K562 (cell line): ENCODE results near the gene TLR3. TPM values are rescaled to one million over a fixed set of nuclear protein-coding genes. Genes with fewer than 3 reads are reported as not detected.

Experiments used
- ATAC-seq: fragments of 200-7000 bp; cut with Tn5 transposase; 3 replicates; pipeline ENCODE4 v1.9.1; 2020; ENCODE audit warnings: moderate library complexity
- BruUV-seq: library from RNA; stranded (reverse); fragments of 400-500 nt; replicated peaks from 2 replicates; lab custom pipeline; 2021; lab: Mats Ljungman, UMichigan
- CTCF ChIA-PET: fragments of 300-600 bp; formaldehyde crosslinking; extraction: SDS; loops from one replicate; lab custom pipeline; 2021; ENCODE audit warnings: low intra/inter-chr PET ratio; lab: Yijun Ruan, JAX
- POLR2A ChIA-PET: fragments of 300-600, 350-650 bp; sonication (Branson Sonifier 250); formaldehyde crosslinking; extraction: SDS; loops from one replicate; lab custom pipeline; 2021; ENCODE audit warnings: antibody characterized with exemption, inconsistent platforms; lab: Yijun Ruan, JAX
- DNase-seq, 4 experiments: peaks; one replicate each; pipeline versions ENCODE4 v3.0.0 to v3.0.0-alpha.2; 2011 to 2018; ENCODE audit warnings: low spot score in 3 of 4, mixed read lengths in 3 of 4; ENCODE audit errors: extremely low read depth in 1 of 4
- FAIRE-seq: peaks from 2 replicates; lab custom pipeline; 2011; peaks lifted over from hg19 to GRCh38; lab: Jason Lieb, UNC
- H2AFZ ChIP-seq: 2 replicates; pipeline ENCODE4 v1.6.0; 2011; ENCODE audit warnings: low read depth, low read length, control low read depth, inconsistent platforms
- H3K27ac ChIP-seq: fragments of 200-600 bp; 3 replicates; pipeline ENCODE4 v1.8.0; 2011; ENCODE audit warnings: low read depth, mild to moderate bottlenecking, control low read depth, inconsistent platforms, low read length, moderate library complexity, mixed read lengths; ENCODE audit errors: extremely low read depth
- H3K27me3 ChIP-seq, 2 experiments: fragments of 300-600 bp in 1 of 2; 2 replicates in 1 of 2; 3 replicates in 1 of 2; pipeline versions ENCODE4 v1.6.0 to v1.8.0; 2011; ENCODE audit warnings: inconsistent platforms in 2 of 2, low read length in 2 of 2, mild to moderate bottlenecking in 1 of 2, mixed read lengths in 1 of 2, moderate library complexity in 1 of 2; ENCODE audit not compliant: control insufficient read depth in 2 of 2, insufficient read depth in 2 of 2
- H3K36me3 ChIP-seq: fragments of 300-600 bp; 3 replicates; pipeline ENCODE4 v1.8.0; 2011; ENCODE audit warnings: mild to moderate bottlenecking, low read length, inconsistent platforms; ENCODE audit not compliant: control insufficient read depth, insufficient read depth
- H3K4me1 ChIP-seq, 2 experiments: fragments of 200-600 bp in 1 of 2; replicated peaks in 1 of 2; 2 replicates in 1 of 2; 3 replicates in 1 of 2; pipeline versions ENCODE4 v1.5.1 to v1.8.0; 2011; ENCODE audit warnings: inconsistent platforms in 2 of 2, low read length in 2 of 2, mild to moderate bottlenecking in 1 of 2, mixed read lengths in 1 of 2, moderate library complexity in 1 of 2; ENCODE audit not compliant: control insufficient read depth in 2 of 2, insufficient read depth in 2 of 2
- H3K4me2 ChIP-seq: 2 replicates; pipeline ENCODE4 v1.6.1; 2011; ENCODE audit warnings: low read length, control low read depth, inconsistent platforms, mixed read lengths; ENCODE audit not compliant: insufficient read depth
- H3K4me3 ChIP-seq: fragments of 200-600 bp; sonication (generic), shearing (Covaris generic); 2 replicates; pipeline ENCODE4 v1.5.1; 2016; ENCODE audit warnings: control low read depth, inconsistent platforms
- H3K79me2 ChIP-seq: fragments of 200-600 bp; 3 replicates; pipeline ENCODE4 v1.8.0; 2011; ENCODE audit warnings: low read length, inconsistent platforms; ENCODE audit not compliant: control insufficient read depth, insufficient read depth
- H3K9ac ChIP-seq, 2 experiments: 2 replicates each; pipeline versions ENCODE4 v1.6.0 to v1.6.1; 2011; ENCODE audit warnings: low read depth in 2 of 2, low read length in 2 of 2, control low read depth in 1 of 2, inconsistent platforms in 1 of 2, mild to moderate bottlenecking in 1 of 2, mixed read lengths in 1 of 2; ENCODE audit not compliant: insufficient read depth in 1 of 2
- H3K9me1 ChIP-seq: one replicate; pipeline ENCODE4 v1.6.0; 2011; ENCODE audit warnings: inconsistent platforms, mild to moderate bottlenecking, low read length, moderate library complexity; ENCODE audit not compliant: control insufficient read depth, insufficient read depth
- H3K9me3 ChIP-seq: replicated peaks from 2 replicates; pipeline ENCODE4 v1.5.1; 2011; ENCODE audit warnings: low read depth, low read length, inconsistent platforms; ENCODE audit not compliant: control insufficient read depth, insufficient read depth
- H4K20me1 ChIP-seq: replicated peaks from 2 replicates; pipeline ENCODE4 v1.6.1; 2011; ENCODE audit warnings: low read length, inconsistent platforms, mixed read lengths; ENCODE audit not compliant: control insufficient read depth, insufficient read depth
- JUND ChIP-seq, 2 experiments: IDR thresholded peaks; 2 replicates in 1 of 2; 3 replicates in 1 of 2; pipeline ENCODE4 v1.6.1; 2011; ENCODE audit warnings: borderline replicate concordance in 2 of 2, low read depth in 2 of 2, low read length in 2 of 2, improper control_type of control experiment in 1 of 2, missing biosample characterization in 1 of 2, missing genetic modification characterization in 1 of 2, missing genetic modification reagents in 1 of 2
- LEF1 ChIP-seq: fragments of 450-650 bp; IDR thresholded peaks from 2 replicates; pipeline ENCODE4 v1.6.1; 2016; ENCODE audit warnings: mild to moderate bottlenecking
- MCM2 ChIP-seq: fragments of 450-650 bp; IDR thresholded peaks from 2 replicates; pipeline ENCODE4 v1.6.1; 2017; ENCODE audit warnings: low read depth, mild to moderate bottlenecking
- MCM7 ChIP-seq, 2 experiments: fragments of 450-650 bp; IDR thresholded peaks; 2 replicates each; pipeline ENCODE4 v1.6.1; 2016 to 2018
- NONO ChIP-seq, 2 experiments: fragments of 200-400 bp in 1 of 2; fragments of 450-650 bp in 1 of 2; formaldehyde crosslinking in 1 of 2; IDR thresholded peaks; 2 replicates each; pipeline ENCODE4 v1.6.1; 2017; ENCODE audit warnings: low read depth in 2 of 2, mild to moderate bottlenecking in 2 of 2, moderate library complexity in 2 of 2, low read length in 1 of 2
- NR2F6 ChIP-seq: fragments of 450-650 bp; formaldehyde crosslinking; IDR thresholded peaks from 2 replicates; pipeline ENCODE4 v1.4.0; 2020; ENCODE audit warnings: mild to moderate bottlenecking
- SMARCC2 ChIP-seq: fragments of 450-650 bp; IDR thresholded peaks from 2 replicates; pipeline ENCODE4 v1.6.1; 2017; ENCODE audit warnings: antibody characterized with exemption, moderate library complexity, mild to moderate bottlenecking, low read depth
- ZNF121 ChIP-seq: sonication (generic); formaldehyde crosslinking; conservative IDR thresholded peaks from 2 replicates; pipeline ENCODE4 v1.8.0; 2022; ENCODE audit warnings: missing genetic modification reagents
- ZNF282 ChIP-seq: sonication (generic); formaldehyde crosslinking; IDR thresholded peaks from 2 replicates; pipeline ENCODE4 v1.8.1; 2023; ENCODE audit warnings: missing genetic modification reagents
- WGBS: fragments of 100-300 bp; shearing (Covaris generic); methylation state at CpG from one replicate; pipeline ENCODE4 v1.1.6; 2016; ENCODE audit warnings: low coverage, mixed read lengths; ENCODE audit not compliant: insufficient coverage; ENCODE audit errors: missing lambda C conversion rate; 5-methylcytosine and 5-hydroxymethylcytosine counted together
- in situ Hi-C: fragments of 300-500 bp; cut with MboI; formaldehyde crosslinking; loops from 4 replicates; pipeline ENCODE4 v1.15.0; 2018; ENCODE audit warnings: inconsistent platforms, mixed read lengths
- intact Hi-C: fragments of 100-400 bp; cut with micrococcal nuclease; formaldehyde crosslinking; loops from 2 replicates; pipeline ENCODE4 v1.14.2; 2022
- polyA plus RNA-seq, 8 experiments: library from polyadenylated mRNA; depleted of rRNA in 4 of 8; stranded (reverse) in 5 of 8; unstranded in 3 of 8; fragments of >200 nt; fragmentation: Nextera tagmentation in 2 of 8; fragmentation: Illumina TruSeq in 1 of 8; extraction: Ambion mirVana in 2 of 8; extraction: Trizol in 1 of 8; gene quantifications; 2 replicates each; pipeline versions ENCODE4 v1.2.1 to v1.2.3, GENCODE V29; 2011 to 2014; ENCODE audit warnings: inconsistent platforms in 1 of 8, missing spikeins in 1 of 8
- total RNA-seq, 7 experiments: library from RNA; depleted of rRNA in 6 of 7; stranded (reverse); fragments of >200 nt in 6 of 7; fragmentation: Illumina TruSeq in 2 of 7; extraction: Trizol in 2 of 7; gene quantifications; 2 replicates each; pipeline versions ENCODE4 v1.2.1 to v1.2.3, GENCODE V29; 2011 to 2021; ENCODE audit warnings: low replicate concordance in 1 of 7
- TF ChIP-seq, protein P1 (sequence below): fragments of 250-450 bp; sonication (Bioruptor Pico); IDR thresholded peaks from 2 replicates; pipeline ENCODE4 v1.9.0; 2021; ENCODE audit warnings: mild to moderate bottlenecking

TLR3 gene
- total and polyA plus RNA-seq, 9 of the 15 experiments (the other 6 are each of a cell fraction or from before 2014, with no cell fraction given) = 0.01 TPM; not detected in 8

DNA sequence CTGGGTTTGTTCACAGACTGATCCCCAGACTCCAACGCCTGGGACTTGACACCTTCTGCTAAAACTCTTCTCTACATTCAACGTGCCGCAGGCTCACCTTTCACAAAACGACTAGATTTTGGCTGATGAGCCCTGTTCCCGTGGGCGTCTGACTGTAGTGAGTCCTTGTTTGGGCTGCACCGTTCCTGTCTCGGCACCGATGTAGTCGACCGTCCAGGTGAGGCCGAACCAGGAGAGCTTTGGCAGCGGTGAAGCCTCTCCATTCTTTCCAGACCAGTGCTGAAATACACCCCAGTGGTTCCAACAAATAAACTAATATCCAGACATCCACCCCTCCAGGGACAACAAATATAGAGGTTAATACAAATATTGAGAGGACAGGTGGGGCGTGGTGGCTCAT lies 45.0 kb upstream of the TLR3 start:
- no peak for DNase-seq
- H3K36me3 ChIP-seq = no peaks in the 10 kb centered on the region
- peaks cover 20 to 43% of the 10 kb centered on the region in 2 experiments; a peak in 4 of 5 replicates for H3K27me3 ChIP-seq
- H2AFZ ChIP-seq = no peak overlapping the region
- H3K27ac ChIP-seq = no peak overlapping the region
- H4K20me1 ChIP-seq = no peaks in the 10 kb centered on the region; the same call in 1 of the 2 replicates
- in situ Hi-C loops = loop anchor here (10.0 kb wide), 1 partner anchor 369 kb away; no protein-coding TSS in a partner anchor
- no peaks in the 10 kb centered on the region for H3K79me2 ChIP-seq
- no peak for ATAC-seq
- H3K4me3 ChIP-seq = no peak overlapping the region
- TF ChIP-seq MCM7 (IDR thresholded peaks at IDR 0.05) (no peak), MCM2 (no peak), LEF1 (no peak), NR2F6 (CRISPR knock-in tag) (no peak), NONO (IDR thresholded peaks at IDR 0.05; ENCODE audit: low read depth in 2 of 2, low read length in 1 of 2) (no peak), JUND (IDR thresholded peaks at IDR 0.05; ENCODE audit: borderline replicate concordance, low read depth, low read length) (no peak), JUND (tag; IDR thresholded peaks at IDR 0.05; ENCODE audit: borderline replicate concordance, low read depth, low read length) (no peak), SMARCC2 (no peak), ZNF121 (CRISPR knock-in tag) (no peak), ZNF282 (no peak)
- TF ChIP-seq, protein P1, sequence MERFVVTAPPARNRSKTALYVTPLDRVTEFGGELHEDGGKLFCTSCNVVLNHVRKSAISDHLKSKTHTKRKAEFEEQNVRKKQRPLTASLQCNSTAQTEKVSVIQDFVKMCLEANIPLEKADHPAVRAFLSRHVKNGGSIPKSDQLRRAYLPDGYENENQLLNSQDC = no peak
- WGBS = 1% methylated on average over 13 of the region's 14 CpGs
- H3K9me3 ChIP-seq = no peaks in the 10 kb centered on the region
- no TSS peak for BruUV-seq
- ChIA-PET POLR2A (no interaction called here), CTCF (no interaction called here)
- H3K9me1 ChIP-seq = no peaks in the 10 kb centered on the region
- no peaks in the 10 kb centered on the region for H3K4me1 ChIP-seq
- FAIRE-seq = no peak
- H3K4me2 ChIP-seq = no peak overlapping the region
- intact Hi-C loops = loop anchor here (5.0 kb wide), 1 partner anchor 382 kb away; no protein-coding TSS in a partner anchor
- H3K9ac ChIP-seq = no peak overlapping the region; a peak in 1 of 4 replicates
